ENCODE measurements around the gene MRPL19.
"Not testable (repeated sequence)": the region's sequence is repeated elsewhere in the genome, so short reads cannot be mapped to it uniquely, and the experiment has no call there.

The MRPL19 gene

DNA sequence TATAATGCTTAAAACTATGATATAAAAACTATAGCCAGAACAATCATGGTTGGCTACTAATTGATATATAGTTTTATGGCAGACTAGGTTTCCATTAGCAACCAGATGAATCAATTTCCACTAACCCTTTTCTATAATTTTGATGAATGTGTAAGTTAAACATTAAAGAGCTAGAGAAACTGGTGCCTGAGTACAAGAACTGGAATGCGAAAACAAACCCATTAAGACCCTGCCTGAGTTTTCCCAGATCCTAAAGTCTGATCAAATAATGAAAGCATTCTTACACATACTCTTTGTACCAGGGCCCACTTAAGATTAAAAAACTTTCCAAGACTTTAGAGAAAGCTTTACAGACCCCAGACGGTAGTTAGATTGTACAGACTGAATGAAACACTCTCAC, 21.3 kb downstream of the MRPL19 start:
- in situ Hi-C loops (cut with MboI; ENCODE audit: low sequenced_read_pairs, unreplicated experiment): no loop called here
- no peak for DNase-seq (ENCODE audit: low spot score)
- TF ChIP-seq, protein P1, sequence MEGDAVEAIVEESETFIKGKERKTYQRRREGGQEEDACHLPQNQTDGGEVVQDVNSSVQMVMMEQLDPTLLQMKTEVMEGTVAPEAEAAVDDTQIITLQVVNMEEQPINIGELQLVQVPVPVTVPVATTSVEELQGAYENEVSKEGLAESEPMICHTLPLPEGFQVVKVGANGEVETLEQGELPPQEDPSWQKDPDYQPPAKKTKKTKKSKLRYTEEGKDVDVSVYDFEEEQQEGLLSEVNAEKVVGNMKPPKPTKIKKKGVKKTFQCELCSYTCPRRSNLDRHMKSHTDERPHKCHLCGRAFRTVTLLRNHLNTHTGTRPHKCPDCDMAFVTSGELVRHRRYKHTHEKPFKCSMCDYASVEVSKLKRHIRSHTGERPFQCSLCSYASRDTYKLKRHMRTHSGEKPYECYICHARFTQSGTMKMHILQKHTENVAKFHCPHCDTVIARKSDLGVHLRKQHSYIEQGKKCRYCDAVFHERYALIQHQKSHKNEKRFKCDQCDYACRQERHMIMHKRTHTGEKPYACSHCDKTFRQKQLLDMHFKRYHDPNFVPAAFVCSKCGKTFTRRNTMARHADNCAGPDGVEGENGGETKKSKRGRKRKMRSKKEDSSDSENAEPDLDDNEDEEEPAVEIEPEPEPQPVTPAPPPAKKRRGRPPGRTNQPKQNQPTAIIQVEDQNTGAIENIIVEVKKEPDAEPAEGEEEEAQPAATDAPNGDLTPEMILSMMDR (IDR thresholded peaks at IDR 0.05; ENCODE audit: borderline replicate concordance, control extremely low read depth, extremely low read depth, insufficient read depth, missing control alignments): no peak

DNA sequence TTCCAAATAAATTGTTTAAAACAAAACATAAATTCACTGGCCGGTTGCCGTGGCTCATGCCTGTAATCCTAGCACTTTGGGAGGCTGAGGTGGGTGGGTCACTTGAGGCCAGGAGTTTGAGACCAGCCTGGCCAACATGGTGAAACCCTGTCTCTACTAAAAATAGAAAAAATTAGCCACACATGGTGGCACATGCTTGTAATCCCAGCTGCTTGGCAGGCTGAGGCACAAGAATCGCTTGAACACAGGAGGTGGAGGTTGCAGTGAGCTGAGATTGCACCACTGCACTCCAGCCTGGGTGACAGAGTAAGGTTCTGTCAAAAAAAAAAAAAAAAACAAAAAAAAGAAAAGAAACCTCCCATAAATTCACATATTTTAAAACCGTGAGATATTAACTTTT, 28.8 kb downstream of the MRPL19 start:
- DNase-seq (ENCODE audit: low spot score): not testable (repeated sequence)

DNA sequence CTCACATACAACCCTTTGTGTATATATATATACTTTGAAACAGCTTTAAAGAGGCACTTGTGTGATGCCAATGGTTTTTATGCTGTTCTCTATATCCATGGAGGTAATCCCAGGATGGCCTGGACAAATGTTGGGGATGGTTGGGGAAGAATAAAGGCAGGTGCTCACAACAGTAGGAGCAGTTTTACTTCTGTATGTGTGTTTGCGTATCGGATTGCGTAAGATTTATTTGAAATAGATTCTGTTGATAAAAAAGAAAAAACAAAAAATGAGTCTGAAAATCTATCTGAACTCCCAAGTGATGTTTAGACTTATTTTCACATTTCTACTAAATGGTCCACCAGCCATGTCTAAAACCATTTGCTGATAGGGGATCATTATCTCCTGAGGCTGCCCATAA, 29.3 kb downstream of the MRPL19 start:
- in situ Hi-C loops (cut with MboI; ENCODE audit: low sequenced_read_pairs, unreplicated experiment): no loop called here
- no peak for DNase-seq (ENCODE audit: low spot score)
- TF ChIP-seq, protein P1 (IDR thresholded peaks at IDR 0.05; ENCODE audit: borderline replicate concordance, control extremely low read depth, extremely low read depth, insufficient read depth, missing control alignments): no peak

More for the DNA sequence above, 28.8 kb downstream of the MRPL19 start:
- in situ Hi-C loops (cut with MboI; ENCODE audit: low sequenced_read_pairs, unreplicated experiment): not testable (repeated sequence)

DNA sequence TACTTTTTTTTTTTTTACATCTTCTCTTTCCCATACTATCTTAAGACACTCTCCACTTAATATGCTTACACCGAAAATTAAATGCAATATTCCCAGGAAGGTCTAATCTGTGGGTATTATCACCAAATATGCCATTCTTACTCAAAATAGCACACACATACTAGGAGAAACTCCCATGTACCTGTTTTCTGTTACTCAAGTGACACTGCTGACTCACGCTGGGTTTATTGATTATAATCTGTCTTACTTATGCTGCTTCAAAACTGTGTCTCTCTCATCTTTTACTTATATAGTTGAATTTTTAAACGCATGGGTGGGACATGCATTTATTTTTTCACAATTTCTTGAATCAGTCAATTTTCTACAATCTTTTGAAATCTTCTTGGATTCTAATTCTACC, 29.9 kb downstream of the MRPL19 start:
- in situ Hi-C loops (cut with MboI; ENCODE audit: low sequenced_read_pairs, unreplicated experiment): no loop called here
- TF ChIP-seq, protein P1 (IDR thresholded peaks at IDR 0.05; ENCODE audit: borderline replicate concordance, control extremely low read depth, extremely low read depth, insufficient read depth, missing control alignments): no peak

DNA sequence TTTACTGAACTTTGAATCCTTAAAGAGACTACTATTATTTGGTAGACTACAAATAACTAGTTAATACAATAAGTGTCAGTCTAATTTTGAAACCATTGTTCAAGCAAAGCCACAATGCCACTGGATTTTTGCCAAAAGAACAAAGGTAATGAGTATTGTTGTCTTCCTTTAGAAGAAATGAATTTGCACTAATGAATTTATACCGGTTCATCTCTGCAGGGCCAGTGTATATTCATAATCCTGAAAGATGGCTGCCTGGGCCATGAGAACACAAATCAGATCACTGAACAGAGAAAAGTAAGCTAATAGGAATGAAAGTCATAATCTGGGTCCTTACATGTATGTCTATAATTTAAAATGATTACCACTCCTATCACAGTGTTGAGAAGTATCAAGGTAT, 33.0 kb downstream of the MRPL19 start:
- in situ Hi-C loops (cut with MboI; ENCODE audit: low sequenced_read_pairs, unreplicated experiment): no loop called here

More for the DNA sequence above, 29.9 kb downstream of the MRPL19 start:
- DNase-seq (ENCODE audit: low spot score): no peak

DNA sequence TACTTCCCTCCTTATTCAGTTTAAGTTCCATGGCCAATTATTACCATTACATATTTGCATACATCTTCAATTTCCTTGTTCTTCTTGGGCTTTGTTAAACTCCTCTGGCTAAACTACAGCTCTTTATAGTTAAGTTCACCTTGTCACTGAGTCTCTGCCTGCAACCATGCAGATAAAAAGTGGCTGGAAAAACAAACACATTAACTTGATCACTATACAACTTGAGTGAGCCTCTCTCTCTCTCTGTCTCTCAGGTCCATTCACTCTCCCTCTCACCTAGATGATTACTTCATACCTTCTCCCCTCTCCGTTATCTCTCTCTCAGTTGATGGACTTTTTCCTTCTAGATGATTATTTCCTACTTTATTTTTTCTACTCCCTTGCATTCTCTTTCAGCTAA, 33.8 kb downstream of the MRPL19 start:
- TF ChIP-seq, protein P1 (IDR thresholded peaks at IDR 0.05; ENCODE audit: borderline replicate concordance, control extremely low read depth, extremely low read depth, insufficient read depth, missing control alignments): no peak
- no peak for DNase-seq (ENCODE audit: low spot score)
- in situ Hi-C loops (cut with MboI; ENCODE audit: low sequenced_read_pairs, unreplicated experiment): no loop called here

More for the DNA sequence above, 33.0 kb downstream of the MRPL19 start:
- TF ChIP-seq, protein P1 (IDR thresholded peaks at IDR 0.05; ENCODE audit: borderline replicate concordance, control extremely low read depth, extremely low read depth, insufficient read depth, missing control alignments): no peak
- no peak for DNase-seq (ENCODE audit: low spot score)

DNA sequence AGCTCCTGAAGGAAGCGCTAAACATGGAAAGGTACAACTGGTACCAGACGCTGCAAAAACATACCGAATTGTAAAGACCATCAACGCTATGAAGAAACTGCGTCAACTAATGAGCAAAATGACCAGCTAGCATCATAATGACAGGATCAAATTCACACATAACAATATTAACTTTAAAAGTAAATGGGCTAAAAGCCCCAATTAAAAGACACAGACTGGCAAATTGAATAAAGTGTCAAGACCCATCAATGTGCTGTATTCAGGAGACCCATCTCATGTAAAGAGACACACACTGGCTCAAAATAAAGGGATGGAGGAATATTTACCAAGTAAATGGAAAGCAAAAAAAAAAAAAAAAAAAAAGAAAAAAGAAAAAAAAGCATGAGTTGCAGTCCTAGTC, 36.8 kb downstream of the MRPL19 start:
- DNase-seq (ENCODE audit: low spot score); in situ Hi-C loops (cut with MboI; ENCODE audit: low sequenced_read_pairs, unreplicated experiment): not testable (repeated sequence)

DNA sequence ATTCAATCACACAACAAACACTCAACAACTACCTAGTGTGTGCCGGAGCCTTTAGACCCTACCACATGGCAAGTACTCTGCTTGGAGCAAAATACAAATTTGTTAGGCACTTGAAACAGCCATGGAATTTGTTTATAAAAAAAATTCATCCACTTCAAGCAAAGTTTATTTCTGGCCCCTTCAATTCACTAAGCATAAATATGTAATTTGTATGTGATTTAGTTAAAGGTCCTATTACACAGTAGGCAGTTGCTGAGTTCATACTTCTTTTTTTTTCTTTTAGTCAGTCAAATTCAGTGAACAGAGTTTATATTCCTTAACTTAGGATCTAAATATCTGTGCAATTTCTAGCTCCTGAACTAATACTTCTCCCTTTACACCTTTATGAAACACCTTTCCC, 41.6 kb downstream of the MRPL19 start:
- TF ChIP-seq, protein P1 (IDR thresholded peaks at IDR 0.05; ENCODE audit: borderline replicate concordance, control extremely low read depth, extremely low read depth, insufficient read depth, missing control alignments): no peak
- DNase-seq (ENCODE audit: low spot score): no peak
- in situ Hi-C loops (cut with MboI; ENCODE audit: low sequenced_read_pairs, unreplicated experiment): no loop called here
